Trophoblast cell (in vitro differentiated cells and primary cell): ENCODE data around the gene FAM227A.

Source experiments
- DNase-seq, 2 donors: peaks; one replicate each; pipeline ENCODE4 v3.0.0-alpha.2; 2016
- H2AFZ ChIP-seq: 2 replicates; pipeline ENCODE4 v1.6.1; 2013; ENCODE audit warnings: low read length, moderate library complexity, mild to moderate bottlenecking; ENCODE audit not compliant: insufficient read depth, poor library complexity
- H2AK5ac ChIP-seq: 2 replicates; pipeline ENCODE4 v1.6.1; 2013; ENCODE audit warnings: mild to moderate bottlenecking, low read length
- H2BK120ac ChIP-seq: 2 replicates; pipeline ENCODE4 v1.6.1; 2013; ENCODE audit warnings: low read length, mild to moderate bottlenecking, moderate library complexity; ENCODE audit not compliant: insufficient read depth, poor library complexity
- H2BK12ac ChIP-seq: 2 replicates; pipeline ENCODE4 v1.6.1; 2013; ENCODE audit warnings: mild to moderate bottlenecking, low read length, moderate library complexity
- H2BK5ac ChIP-seq: 2 replicates; pipeline ENCODE4 v1.6.1; 2013; ENCODE audit warnings: low read length, low read depth, moderate library complexity, mild to moderate bottlenecking; ENCODE audit not compliant: poor library complexity
- H3K14ac ChIP-seq: 2 replicates; pipeline ENCODE4 v1.6.1; 2013; ENCODE audit warnings: mild to moderate bottlenecking, low read length
- H3K18ac ChIP-seq: 2 replicates; pipeline ENCODE4 v1.6.1; 2013; ENCODE audit warnings: mild to moderate bottlenecking, low read length
- H3K23ac ChIP-seq: 2 replicates; pipeline ENCODE4 v1.6.1; 2013; ENCODE audit warnings: low read length
- H3K27ac ChIP-seq: 2 replicates; pipeline ENCODE4 v1.5.1; 2013; ENCODE audit warnings: low read depth, mild to moderate bottlenecking, inconsistent platforms, low read length, moderate library complexity
- H3K27me3 ChIP-seq: 2 replicates; pipeline ENCODE4 v1.6.1; 2013; ENCODE audit warnings: inconsistent platforms, mild to moderate bottlenecking, low read length, moderate library complexity; ENCODE audit not compliant: insufficient read depth
- H3K36me3 ChIP-seq, 2 experiments: 1 replicate in 1 of 2; 2 replicates in 1 of 2; pipeline ENCODE4 v1.6.1; 2013; ENCODE audit warnings: low read length in 2 of 2, mild to moderate bottlenecking in 2 of 2, moderate library complexity in 1 of 2; ENCODE audit not compliant: insufficient read depth in 2 of 2, control insufficient read depth in 1 of 2
- H3K4ac ChIP-seq: 2 replicates; pipeline ENCODE4 v1.6.1; 2013; ENCODE audit warnings: low read depth, mild to moderate bottlenecking, low read length, moderate library complexity
- H3K4me1 ChIP-seq, 2 experiments: 1 replicate in 1 of 2; 2 replicates in 1 of 2; pipeline ENCODE4 v1.6.1; 2013; ENCODE audit warnings: low read length in 2 of 2, mild to moderate bottlenecking in 2 of 2, moderate library complexity in 1 of 2; ENCODE audit not compliant: insufficient read depth in 2 of 2, control insufficient read depth in 1 of 2
- H3K4me2 ChIP-seq: 2 replicates; pipeline ENCODE4 v1.6.1; 2013; ENCODE audit warnings: inconsistent platforms, mild to moderate bottlenecking, low read length, moderate library complexity
- H3K4me3 ChIP-seq: 2 replicates; pipeline ENCODE4 v1.5.1; 2013; ENCODE audit warnings: mild to moderate bottlenecking, low read depth, low read length, inconsistent platforms
- H3K79me1 ChIP-seq: one replicate; pipeline ENCODE4 v1.6.1; 2013; ENCODE audit warnings: low read length
- H3K79me2 ChIP-seq: 2 replicates; pipeline ENCODE4 v1.6.1; 2013; ENCODE audit warnings: low read length, mild to moderate bottlenecking; ENCODE audit not compliant: control insufficient read depth, insufficient read depth, poor library complexity
- H3K9ac ChIP-seq: 2 replicates; pipeline ENCODE4 v1.6.1; 2013; ENCODE audit warnings: mild to moderate bottlenecking, low read length
- H3K9me3 ChIP-seq: 2 replicates; pipeline ENCODE4 v1.6.1; 2013; ENCODE audit warnings: low read depth, mild to moderate bottlenecking, control low read depth, inconsistent platforms, low read length; ENCODE audit not compliant: insufficient read depth
- H4K12ac ChIP-seq: 2 replicates; pipeline ENCODE4 v1.6.1; 2013; ENCODE audit warnings: low read depth, mild to moderate bottlenecking, low read length, moderate library complexity
- H4K8ac ChIP-seq: 2 replicates; pipeline ENCODE4 v1.6.1; 2013; ENCODE audit warnings: low read depth, mild to moderate bottlenecking, low read length, moderate library complexity
- H4K91ac ChIP-seq: one replicate; pipeline ENCODE4 v1.6.1; 2013; ENCODE audit warnings: low read depth, mild to moderate bottlenecking, low read length, moderate library complexity
- WGBS: extraction: QIAGEN DNeasy Blood & Tissue Kit; methylation state at CpG from one replicate; pipeline ENCODE4 v1.1.7; 2013; ENCODE audit warnings: missing lambda C conversion rate; ENCODE audit not compliant: insufficient read length, insufficient coverage; ENCODE audit errors: extremely low coverage; 5-methylcytosine and 5-hydroxymethylcytosine counted together

The FAM227A gene

DNA sequence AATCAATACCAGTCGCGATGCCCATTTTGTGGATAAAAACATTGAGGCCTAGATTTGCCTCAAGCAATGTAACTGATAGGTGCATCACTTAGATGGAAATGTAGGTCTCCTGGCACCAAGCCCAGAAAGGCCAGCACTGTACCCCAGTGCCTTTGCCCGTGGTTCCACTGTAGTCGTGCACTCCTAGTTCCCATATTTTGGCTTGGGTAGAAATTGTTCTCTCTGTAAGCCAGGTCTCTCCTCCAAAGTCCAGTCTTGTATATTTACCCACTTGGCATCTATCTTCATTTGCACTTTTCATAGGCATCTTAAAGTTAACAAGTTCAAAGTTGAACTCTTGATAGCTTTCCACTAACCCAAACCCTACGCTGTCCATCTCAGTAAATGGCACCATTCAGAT is 44.6 kb downstream of the FAM227A start:
- H3K79me1 ChIP-seq: no peaks in the 10 kb centered on the region
- no peak overlapping the region for H3K14ac ChIP-seq
- no peak overlapping the region for H3K4ac ChIP-seq
- no peak overlapping the region for H2AFZ ChIP-seq
- H3K27me3 ChIP-seq: no peaks in the 10 kb centered on the region
- H3K4me2 ChIP-seq: no peak overlapping the region
- H4K12ac ChIP-seq: no peak overlapping the region
- no peak overlapping the region for H3K9ac ChIP-seq
- H2BK120ac ChIP-seq: no peak overlapping the region
- H4K91ac ChIP-seq: no peak overlapping the region
- no CpG with 5 or more reads among the region's 5 CpGs for WGBS
- H2BK5ac ChIP-seq: no peak overlapping the region
- H3K36me3 ChIP-seq: no peaks in the 10 kb centered on the region
- H3K23ac ChIP-seq: no peak overlapping the region
- no peak overlapping the region for H3K27ac ChIP-seq
- H3K18ac ChIP-seq: no peak overlapping the region
- no peak for DNase-seq
- no peak overlapping the region for H4K8ac ChIP-seq
- no peaks in the 10 kb centered on the region for H3K79me2 ChIP-seq
- H3K4me3 ChIP-seq: no peak overlapping the region
- H2AK5ac ChIP-seq: no peak overlapping the region
- H2BK12ac ChIP-seq: no peak overlapping the region
- H3K9me3 ChIP-seq: no peaks in the 10 kb centered on the region
- no peaks in the 10 kb centered on the region for H3K4me1 ChIP-seq

GRCh38 chr22:38610234-38610633 is 46.0 kb downstream of the FAM227A start:
- Histone ChIP-seq H3K4ac (no peak overlapping the region), H2AK5ac (no peak overlapping the region), H4K8ac (no peak overlapping the region), H3K4me3 (no peak overlapping the region), H2AFZ (no peak overlapping the region), H2BK120ac (no peak overlapping the region), H4K12ac (no peak overlapping the region), H3K79me1 (no peaks in the 10 kb centered on the region), H3K23ac (no peak overlapping the region), H2BK12ac (no peak overlapping the region), H3K27ac (no peak overlapping the region), H3K4me1 (no peaks in the 10 kb centered on the region), H3K4me2 (no peak overlapping the region), H3K36me3 (no peaks in the 10 kb centered on the region), H3K79me2 (no peaks in the 10 kb centered on the region), H3K14ac (no peak overlapping the region), H2BK5ac (no peak overlapping the region), H3K9me3 (no peaks in the 10 kb centered on the region), H3K18ac (no peak overlapping the region), H3K27me3 (no peaks in the 10 kb centered on the region), H3K9ac (no peak overlapping the region), H4K91ac (no peak overlapping the region)
- WGBS: no CpG with 5 or more reads among the region's 5 CpGs
- DNase-seq: no peak

GRCh38 chr22:38608992-38609750 is 47.0 kb downstream of the FAM227A start:
- Histone ChIP-seq H4K12ac (no peak overlapping the region), H2AK5ac (no peak overlapping the region), H3K14ac (no peak overlapping the region), H3K23ac (no peak overlapping the region), H2BK120ac (no peak overlapping the region), H3K4me1 (no peaks in the 10 kb centered on the region), H3K4me3 (no peak overlapping the region), H3K27me3 (no peaks in the 10 kb centered on the region), H3K4ac (no peak overlapping the region), H3K27ac (no peak overlapping the region), H3K79me2 (no peaks in the 10 kb centered on the region), H2BK12ac (no peak overlapping the region), H2BK5ac (no peak overlapping the region), H3K36me3 (no peaks in the 10 kb centered on the region), H3K9me3 (no peaks in the 10 kb centered on the region), H3K18ac (no peak overlapping the region), H2AFZ (no peak overlapping the region), H3K9ac (no peak overlapping the region), H4K8ac (no peak overlapping the region), H4K91ac (no peak overlapping the region), H3K79me1 (no peaks in the 10 kb centered on the region), H3K4me2 (no peak overlapping the region)
- WGBS: no CpG with 5 or more reads among the region's 13 CpGs
- DNase-seq: no peak

GRCh38 chr22:38607680-38608079 is 48.5 kb downstream of the FAM227A start:
- no peak overlapping the region for H2AK5ac ChIP-seq
- H4K8ac ChIP-seq: no peak overlapping the region
- no peak overlapping the region for H4K91ac ChIP-seq
- H3K4me1 ChIP-seq: no peaks in the 10 kb centered on the region
- H3K14ac ChIP-seq: no peak overlapping the region
- H3K9me3 ChIP-seq: no peaks in the 10 kb centered on the region
- no peak overlapping the region for H3K4ac ChIP-seq
- H3K36me3 ChIP-seq: no peaks in the 10 kb centered on the region
- H3K18ac ChIP-seq: no peak overlapping the region
- WGBS: no CpG with 5 or more reads among the region's 3 CpGs
- no peaks in the 10 kb centered on the region for H3K27me3 ChIP-seq
- H3K79me2 ChIP-seq: no peaks in the 10 kb centered on the region
- no peak overlapping the region for H4K12ac ChIP-seq
- no peak overlapping the region for H2BK120ac ChIP-seq
- H3K9ac ChIP-seq: no peak overlapping the region
- H3K79me1 ChIP-seq: no peaks in the 10 kb centered on the region
- no peak overlapping the region for H2BK12ac ChIP-seq
- no peak overlapping the region for H3K27ac ChIP-seq
- no peak overlapping the region for H3K4me2 ChIP-seq
- DNase-seq: no peak
- no peak overlapping the region for H3K23ac ChIP-seq
- no peak overlapping the region for H3K4me3 ChIP-seq
- H2BK5ac ChIP-seq: no peak overlapping the region
- H2AFZ ChIP-seq: no peak overlapping the region
